C4-2B (cell line): ENCODE measurements around the gene LYST.
"Not testable (repeated sequence)": the region's sequence is repeated elsewhere in the genome, so short reads cannot be mapped to it uniquely, and the experiment has no call there.

Source experiments
- H3K27ac ChIP-seq: fragments of 450-650 bp; 2 replicates; pipeline ENCODE4 v1.5.1; 2017
- CTCF ChIP-seq: fragments of 450-650 bp; conservative IDR thresholded peaks from 2 replicates; pipeline ENCODE4 v1.5.1; 2017; ENCODE audit warnings: mild to moderate bottlenecking
- ZFX ChIP-seq: fragments of 450-650 bp; IDR thresholded peaks from 2 replicates; pipeline ENCODE4 v1.6.1; 2017

The LYST gene

GRCh38 chr1:235808223-235808622, 58.5 kb downstream of the LYST start:
- no peak overlapping the region for H3K27ac ChIP-seq
- TF ChIP-seq CTCF, result no peak

GRCh38 chr1:235806123-235806522, 60.6 kb downstream of the LYST start:
- TF ChIP-seq CTCF, result no peak
- no peak overlapping the region for H3K27ac ChIP-seq

GRCh38 chr1:235802573-235803346, 63.9 kb downstream of the LYST start:
- H3K27ac ChIP-seq, result no peak overlapping the region
- TF ChIP-seq ZFX (no peak), CTCF (no peak)

- TF ChIP-seq CTCF (no peak), ZFX (no peak)
- H3K27ac ChIP-seq, result no peak overlapping the region
Observed at GRCh38 chr1:235799264-235799663, 67.4 kb downstream of the LYST start.

GRCh38 chr1:235791532-235792060, 75.1 kb downstream of the LYST start:
- no peak overlapping the region for H3K27ac ChIP-seq
- TF ChIP-seq ZFX (no peak), CTCF (no peak)

- H3K27ac ChIP-seq, result no peak overlapping the region
- TF ChIP-seq CTCF (no peak), ZFX (no peak)
Observed at GRCh38 chr1:235790123-235790522, 76.6 kb downstream of the LYST start.

- H3K27ac ChIP-seq, result not testable (repeated sequence)
Observed at GRCh38 chr1:235786227-235786898, 80.3 kb downstream of the LYST start.
